Measurements from ENCODE around the gene CAMKV. TPM values are rescaled to one million over a fixed set of nuclear protein-coding genes. Genes with fewer than 3 reads are reported as not detected.

Gene CAMKV
- total RNA-seq, 1 donor from 2014 or later: not detected

- Histone ChIP-seq H3K36me3 (ENCODE audit: control insufficient read depth, insufficient read depth, low read length) (no peaks in the 10 kb centered on the region), H3K27me3 (ENCODE audit: control insufficient read depth, insufficient read depth, low read length) (peaks cover 35% of the 10 kb centered on the region), H3K4me3 (ENCODE audit: low read depth, low read length) (no peak overlapping the region)
- TF ChIP-seq CTCF (IDR thresholded peaks at IDR 0.05; ENCODE audit: insufficient read depth, low read length, poor library complexity, severe bottlenecking): no peak
- DNase-seq (ENCODE audit: low read depth): no peak
These were observed 3.9 kb upstream of the CAMKV start for GRCh38 chr3:49873623-49874022.

DNA sequence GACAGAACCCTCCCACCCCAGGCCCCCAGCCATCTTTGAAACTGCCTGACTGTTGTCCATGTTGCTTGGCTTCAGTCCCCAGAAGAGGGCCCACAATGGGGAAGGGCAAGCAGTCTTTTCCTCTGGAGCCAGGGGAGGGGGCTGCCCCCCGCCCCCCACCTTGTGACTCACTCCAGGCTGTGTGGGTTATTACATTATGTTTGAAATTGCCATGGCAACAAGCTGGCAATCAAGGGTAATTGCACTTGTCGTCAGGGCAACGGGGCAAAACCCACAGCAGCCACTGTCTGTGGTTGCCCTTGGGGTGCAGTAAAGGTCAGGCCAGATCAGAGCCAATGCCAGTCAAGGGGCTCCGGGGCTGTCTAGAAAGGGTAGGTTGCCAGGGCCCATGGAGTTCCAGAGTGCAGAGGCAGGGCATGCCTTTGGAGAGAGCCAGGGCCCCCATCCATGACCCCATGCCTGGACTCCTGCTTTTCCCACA is 3.1 kb upstream of the CAMKV start:
- DNase-seq (ENCODE audit: low read depth): no peak

DNA sequence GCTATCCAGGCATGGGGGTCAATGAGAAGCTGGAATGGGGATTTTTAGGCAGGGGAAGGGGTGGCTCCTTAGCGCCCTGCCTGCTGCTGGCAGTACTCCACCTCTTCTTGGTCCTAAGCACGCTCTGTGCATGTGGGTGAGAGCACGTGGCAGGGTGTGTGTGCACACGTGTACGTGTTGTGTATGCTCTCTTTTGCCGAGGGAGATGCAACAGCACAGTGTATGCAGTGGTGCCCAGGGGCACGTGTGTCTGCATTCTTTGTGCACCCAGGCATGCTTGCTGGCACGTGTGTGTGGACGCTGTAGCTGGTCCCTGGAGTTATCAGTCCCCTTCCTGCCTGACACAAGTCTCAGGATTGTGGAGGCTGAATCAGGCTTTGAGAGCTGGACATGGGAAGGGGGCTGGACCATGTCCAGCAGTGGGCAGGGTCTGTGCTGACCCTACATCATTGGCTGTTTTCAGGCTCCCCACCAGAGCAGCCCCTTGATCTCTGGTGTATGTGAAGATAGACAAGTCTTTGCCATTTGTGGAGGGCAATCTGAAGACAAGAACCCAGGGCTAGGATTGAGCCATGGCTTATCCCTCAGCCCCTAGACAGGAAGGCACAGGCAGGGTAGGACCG is 1.9 kb upstream of the CAMKV start:
- Histone ChIP-seq H3K4me3 (ENCODE audit: low read depth, low read length) (no peak overlapping the region), H3K36me3 (ENCODE audit: control insufficient read depth, insufficient read depth, low read length) (no peaks in the 10 kb centered on the region), H3K27me3 (ENCODE audit: control insufficient read depth, insufficient read depth, low read length) (peaks cover 51% of the 10 kb centered on the region)
- no peak for DNase-seq (ENCODE audit: low read depth)
- no peak for TF ChIP-seq CTCF (IDR thresholded peaks at IDR 0.05; ENCODE audit: insufficient read depth, low read length, poor library complexity, severe bottlenecking)

More for the DNA sequence above, 3.1 kb upstream of the CAMKV start:
- Histone ChIP-seq H3K27me3 (ENCODE audit: control insufficient read depth, insufficient read depth, low read length) (peaks cover 43% of the 10 kb centered on the region), H3K36me3 (ENCODE audit: control insufficient read depth, insufficient read depth, low read length) (no peaks in the 10 kb centered on the region), H3K4me3 (ENCODE audit: low read depth, low read length) (no peak overlapping the region)
- no peak for TF ChIP-seq CTCF (IDR thresholded peaks at IDR 0.05; ENCODE audit: insufficient read depth, low read length, poor library complexity, severe bottlenecking)

GRCh38 chr3:49868862-49869466 is 742 bp downstream of the CAMKV start:
- no peak for TF ChIP-seq CTCF (IDR thresholded peaks at IDR 0.05; ENCODE audit: insufficient read depth, low read length, poor library complexity, severe bottlenecking)
- no peak overlapping the region for H3K4me3 ChIP-seq (ENCODE audit: low read depth, low read length)
- no peaks in the 10 kb centered on the region for H3K36me3 ChIP-seq (ENCODE audit: control insufficient read depth, insufficient read depth, low read length)

DNA sequence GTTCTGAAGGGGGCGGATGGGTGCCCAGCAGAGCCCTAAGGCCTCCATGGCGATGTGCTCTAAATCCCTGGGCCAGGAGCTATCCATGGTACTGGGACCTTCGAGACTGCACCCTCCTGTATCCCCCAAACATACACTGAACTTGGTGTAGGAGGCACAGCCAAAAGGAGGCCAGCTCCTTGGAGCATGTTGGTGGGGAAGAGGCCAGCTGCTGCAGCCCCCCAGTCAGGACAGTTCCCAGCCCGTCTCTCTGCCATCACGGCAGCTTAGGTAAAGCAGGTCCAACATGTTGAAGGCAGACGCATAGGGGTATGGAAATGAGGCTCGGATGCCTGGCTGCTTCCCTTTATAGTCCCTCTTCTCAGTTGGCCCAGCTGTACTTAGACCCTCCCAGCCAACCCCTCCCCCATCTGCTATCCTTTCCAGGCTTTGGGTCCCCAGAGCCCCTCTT is 1.8 kb downstream of the CAMKV start:
- no peak overlapping the region for H3K4me3 ChIP-seq (ENCODE audit: low read depth, low read length)
- TF ChIP-seq CTCF (IDR thresholded peaks at IDR 0.05; ENCODE audit: insufficient read depth, low read length, poor library complexity, severe bottlenecking): no peak
- peaks cover 70% of the 10 kb centered on the region for H3K27me3 ChIP-seq (ENCODE audit: control insufficient read depth, insufficient read depth, low read length)
- H3K36me3 ChIP-seq (ENCODE audit: control insufficient read depth, insufficient read depth, low read length): no peaks in the 10 kb centered on the region
- DNase-seq (ENCODE audit: low read depth): peak; percentile 14

More at GRCh38 chr3:49868862-49869466, 742 bp downstream of the CAMKV start:
- peaks cover 66% of the 10 kb centered on the region for H3K27me3 ChIP-seq (ENCODE audit: control insufficient read depth, insufficient read depth, low read length)
- DNase-seq (ENCODE audit: low read depth): no peak

All from kidney epithelial cell (primary cell).